ENCODE measurements around the gene WASF2.
"Not testable (repeated sequence)": the region's sequence is repeated elsewhere in the genome, so short reads cannot be mapped to it uniquely, and the experiment has no call there.

Gene WASF2

DNA sequence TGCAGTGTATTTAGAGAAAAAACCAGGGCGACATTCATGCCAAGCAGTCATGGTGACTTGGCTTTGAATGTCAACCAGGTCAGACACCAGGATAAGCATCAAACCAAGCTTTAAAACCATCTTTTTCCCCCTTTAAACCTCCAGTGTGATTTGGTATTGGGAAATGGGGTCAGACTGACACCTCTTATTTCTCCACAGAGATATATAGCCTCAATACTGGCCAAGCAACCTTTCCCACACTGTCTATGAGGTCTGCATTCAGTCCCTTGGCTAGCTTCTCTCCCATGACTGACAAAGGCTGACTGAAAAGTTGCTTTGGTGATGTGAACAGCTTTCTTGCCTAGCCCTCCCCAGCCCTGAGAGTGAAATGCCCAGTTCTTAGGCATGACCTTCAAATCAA is 75.9 kb downstream of the WASF2 start:
- DNase-seq: no peak

- no peak for DNase-seq
These were observed 77.0 kb downstream of the WASF2 start for GRCh38 chr1:27413004-27413403.

GRCh38 chr1:27412502-27412901 is 77.5 kb downstream of the WASF2 start:
- no peak for DNase-seq

DNA sequence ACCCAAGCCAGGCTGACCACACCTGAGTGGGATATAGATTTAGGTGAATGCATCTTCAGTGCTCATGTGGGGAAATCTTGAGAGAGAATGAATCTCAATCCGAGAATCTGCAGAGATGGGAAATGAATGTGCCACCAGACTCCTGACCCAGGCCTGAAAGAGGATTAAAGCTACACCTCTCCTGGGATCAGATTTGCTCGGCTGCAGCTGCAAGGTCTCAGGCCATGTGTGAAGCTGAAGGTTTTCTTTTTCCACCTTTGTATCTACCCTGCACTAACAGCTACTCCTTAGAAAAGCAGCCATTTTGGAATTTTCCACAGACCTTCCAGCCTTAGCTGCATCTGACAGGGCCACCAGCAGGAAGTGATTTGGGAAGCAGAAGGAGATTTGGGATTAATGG is 79.3 kb downstream of the WASF2 start:
- DNase-seq: no peak

DNA sequence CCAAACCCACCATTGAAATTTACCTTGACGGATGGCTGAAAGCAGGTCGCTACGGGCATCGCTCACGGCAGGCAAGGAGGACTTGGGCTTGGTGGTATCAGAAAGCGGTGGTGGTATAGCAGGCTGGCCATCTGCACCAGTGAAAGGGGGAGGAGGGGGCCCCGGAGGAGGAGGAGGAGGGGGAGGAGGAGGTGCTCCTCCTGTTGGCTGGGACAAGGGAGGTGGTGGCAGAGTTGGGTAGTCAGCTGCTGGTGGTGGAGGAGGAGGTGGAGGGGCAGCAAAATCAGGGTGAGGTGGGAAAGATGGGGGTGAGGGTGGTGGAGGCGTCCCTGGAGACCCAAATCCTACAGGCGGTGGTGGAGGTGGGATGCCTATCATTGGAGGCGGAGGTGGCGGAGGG is 80.3 kb downstream of the WASF2 start:
- no peak for DNase-seq

GRCh38 chr1:27408151-27408550 is 81.8 kb downstream of the WASF2 start:
- DNase-seq: no peak

DNA sequence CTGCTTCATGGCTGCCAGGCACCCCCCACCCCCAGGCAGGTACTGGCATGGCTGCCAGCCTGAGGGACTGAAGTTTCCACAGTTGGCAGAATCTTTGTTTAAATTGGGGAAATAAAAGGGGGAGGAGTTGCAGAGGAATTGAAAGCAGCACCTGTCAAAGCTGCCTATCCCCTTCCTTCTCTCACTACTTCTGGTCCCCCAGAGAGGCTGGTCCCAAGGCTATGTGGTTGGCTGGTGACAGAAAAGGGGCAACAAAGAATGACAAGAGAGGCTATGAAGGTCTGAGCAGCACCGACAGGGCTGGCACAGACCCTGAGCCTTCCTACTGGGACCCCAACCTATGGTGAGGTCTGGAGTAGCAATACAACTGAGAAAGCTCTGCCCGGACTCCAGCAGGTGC is 83.2 kb downstream of the WASF2 start:
- DNase-seq: not testable (repeated sequence)

DNA sequence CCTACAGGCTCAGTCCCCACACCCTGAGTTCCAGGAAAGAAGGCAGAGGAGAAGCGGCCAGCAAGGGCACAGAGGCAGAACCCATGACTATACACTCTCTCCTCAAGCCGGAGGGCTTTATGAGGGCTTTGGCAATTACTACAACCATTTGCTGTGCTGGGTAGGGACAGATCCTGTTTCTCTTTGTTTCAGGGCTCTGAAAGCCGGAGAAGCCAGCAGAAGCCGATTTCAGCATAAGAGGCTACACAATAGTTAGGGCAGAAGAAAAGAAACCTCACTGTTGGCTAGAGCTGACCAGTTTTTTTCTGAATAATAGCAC is 83.6 kb downstream of the WASF2 start:
- DNase-seq: no peak

GRCh38 chr1:27405598-27406361 is 84.2 kb downstream of the WASF2 start:
- not testable (repeated sequence) for DNase-seq

DNA sequence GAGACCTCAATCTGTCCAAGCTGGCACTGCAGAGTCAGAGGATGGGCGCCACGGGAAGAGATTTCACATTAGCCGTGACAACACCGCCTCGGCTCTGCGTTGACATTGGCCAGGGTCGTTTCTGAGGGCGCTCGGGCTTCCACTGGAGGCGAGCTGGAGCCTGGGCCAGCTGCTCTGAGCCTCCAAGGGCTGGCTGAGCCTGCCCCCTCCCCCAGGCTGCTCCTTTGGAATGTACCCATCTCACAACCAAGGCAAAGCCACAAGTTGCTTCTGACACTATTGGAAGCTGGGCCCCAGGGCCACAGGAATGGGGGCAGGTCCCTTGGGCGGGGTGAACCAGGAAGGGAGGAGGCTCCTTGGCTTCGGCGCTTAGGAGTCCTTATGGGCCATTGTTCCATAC is 84.9 kb downstream of the WASF2 start:
- DNase-seq: no peak

DNA sequence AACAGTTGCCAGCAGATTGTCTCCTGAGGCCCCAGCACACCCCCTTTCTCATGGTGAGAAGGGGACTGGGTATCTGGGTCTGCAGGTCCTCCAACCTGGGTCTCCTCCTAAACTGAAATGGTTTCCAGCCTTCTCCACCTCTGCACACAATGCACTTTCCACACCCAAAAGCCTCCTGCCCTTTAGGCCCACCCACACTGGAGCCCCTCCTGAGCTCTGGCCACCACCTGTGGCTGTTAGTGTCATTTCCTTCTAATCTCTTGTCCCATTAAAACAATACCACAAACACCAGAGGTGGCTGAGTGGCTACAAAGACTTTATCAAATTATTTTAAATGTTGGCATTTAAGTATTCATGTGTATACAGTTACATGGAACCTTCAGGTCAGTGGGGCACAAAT is 86.0 kb downstream of the WASF2 start:
- DNase-seq: no peak

DNA sequence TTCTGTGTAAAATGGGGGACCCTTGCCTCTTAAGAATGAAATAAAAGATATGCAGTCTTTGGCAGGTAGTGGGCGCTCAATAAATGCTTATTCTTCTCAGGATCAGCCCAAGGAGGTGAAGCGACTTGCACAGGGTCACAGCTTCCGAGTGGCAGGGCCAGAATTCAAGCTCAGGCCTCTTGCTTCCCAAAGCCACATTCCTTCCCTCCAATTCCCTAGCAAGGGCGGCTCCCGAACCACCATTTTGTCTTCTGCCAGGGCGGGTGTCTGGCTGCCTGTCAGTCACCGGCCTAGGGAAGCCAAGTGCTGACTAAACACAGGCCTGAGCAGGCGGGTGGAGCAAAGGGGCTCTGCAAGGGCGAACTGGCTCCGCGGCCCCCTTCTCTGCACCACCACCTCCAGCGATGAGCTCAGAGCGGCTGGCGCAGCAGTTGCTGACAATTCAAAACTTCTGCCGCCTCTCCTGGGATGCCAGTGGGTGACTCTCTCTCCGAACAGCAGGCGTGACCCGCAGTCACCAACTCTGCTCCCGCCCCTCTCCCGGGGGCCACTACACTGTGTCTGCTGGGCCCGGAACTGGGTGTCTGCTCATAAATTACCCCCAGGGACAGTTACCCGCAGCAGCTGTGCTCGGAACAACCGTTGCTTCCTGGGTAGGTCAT is 86.8 kb downstream of the WASF2 start:
- peak; percentile 26 to 58 for DNase-seq

DNA sequence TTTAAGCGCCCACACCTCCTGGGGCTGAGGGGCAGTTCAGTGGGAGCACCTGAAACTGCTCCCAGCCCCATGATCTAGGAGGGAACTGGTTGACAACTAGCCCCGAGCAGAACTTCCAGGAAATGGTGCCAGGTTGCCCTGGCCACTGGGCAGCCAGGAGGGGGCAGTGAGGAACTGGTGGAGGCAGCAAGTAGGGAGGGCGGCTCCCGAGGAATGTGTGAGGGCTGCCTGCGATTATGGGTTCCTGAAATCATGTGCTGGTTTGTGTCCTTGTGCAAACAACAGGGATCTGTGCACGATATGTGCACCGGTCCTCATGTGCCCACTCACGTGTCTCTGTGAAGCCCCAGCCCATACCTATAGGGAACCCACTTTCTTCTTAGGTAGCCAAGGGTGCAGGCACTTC is 87.6 kb downstream of the WASF2 start:
- peak; percentile 11 to 38 for DNase-seq

GRCh38 chr1:27400963-27401341 is 89.0 kb downstream of the WASF2 start:
- DNase-seq: no peak

DNA sequence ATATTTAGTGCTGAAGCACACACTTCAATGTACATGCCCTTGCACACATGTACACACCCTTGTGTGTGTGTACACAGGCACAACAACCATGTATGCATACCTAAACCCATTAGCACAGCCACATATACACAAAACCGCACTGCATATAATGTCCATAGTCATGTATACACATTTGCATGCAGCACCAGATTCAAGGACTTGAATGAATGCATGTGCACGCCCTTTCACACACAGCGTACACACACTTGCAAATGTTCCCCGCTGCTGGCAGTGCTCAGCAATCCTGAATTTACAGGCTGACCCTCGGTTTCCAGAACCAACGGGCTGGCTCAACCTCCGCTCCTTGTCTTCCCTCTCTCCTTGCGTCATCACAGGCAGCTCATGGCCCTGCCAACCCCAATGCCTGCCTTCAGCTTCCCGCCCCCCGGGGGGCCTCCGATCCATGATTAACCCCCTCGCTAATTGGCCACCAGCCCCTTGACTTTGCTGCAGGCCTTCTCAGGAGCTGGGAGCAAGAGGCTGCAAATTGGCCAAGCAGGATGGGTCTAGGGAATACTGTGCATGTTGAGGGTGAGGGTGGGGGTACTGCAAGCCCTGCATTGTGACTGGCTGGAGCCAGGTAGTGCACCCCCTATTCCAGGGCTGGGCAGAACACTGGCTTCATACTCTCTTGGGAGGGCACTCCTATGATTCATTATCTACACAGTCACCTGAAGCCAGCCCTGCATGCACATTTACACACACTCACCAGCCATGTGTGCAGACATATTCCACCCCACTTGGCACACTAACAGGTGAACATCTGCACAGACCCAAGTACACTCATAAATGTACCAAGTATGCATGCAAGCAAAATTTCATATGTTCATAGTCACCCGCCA is 89.6 kb downstream of the WASF2 start:
- DNase-seq: no peak

GRCh38 chr1:27399251-27400025 is 90.5 kb downstream of the WASF2 start:
- no peak for DNase-seq

GRCh38 chr1:27398405-27399149 is 91.4 kb downstream of the WASF2 start:
- no peak for DNase-seq

DNA sequence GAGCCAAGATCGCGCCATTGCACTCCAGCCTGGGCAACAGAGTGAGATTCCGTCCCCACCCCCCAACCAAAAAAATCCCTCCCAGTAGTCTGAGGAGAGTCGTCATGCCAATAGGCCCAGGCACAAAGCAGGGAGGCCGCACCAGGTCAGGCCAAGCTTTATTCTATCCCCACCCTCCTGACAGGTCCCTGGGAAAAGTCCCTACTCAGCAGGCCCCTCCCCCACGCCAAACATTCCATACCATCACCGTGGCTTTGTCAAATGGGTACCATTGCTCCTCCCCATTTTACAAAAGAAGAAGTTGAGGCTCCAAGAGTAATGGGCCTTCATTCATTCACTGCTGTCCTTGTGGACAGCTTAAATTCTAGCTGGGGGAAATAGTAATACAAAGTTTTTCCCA is 92.2 kb downstream of the WASF2 start:
- DNase-seq: no peak

GRCh38 chr1:27397110-27397509 is 92.9 kb downstream of the WASF2 start:
- DNase-seq: no peak

DNA sequence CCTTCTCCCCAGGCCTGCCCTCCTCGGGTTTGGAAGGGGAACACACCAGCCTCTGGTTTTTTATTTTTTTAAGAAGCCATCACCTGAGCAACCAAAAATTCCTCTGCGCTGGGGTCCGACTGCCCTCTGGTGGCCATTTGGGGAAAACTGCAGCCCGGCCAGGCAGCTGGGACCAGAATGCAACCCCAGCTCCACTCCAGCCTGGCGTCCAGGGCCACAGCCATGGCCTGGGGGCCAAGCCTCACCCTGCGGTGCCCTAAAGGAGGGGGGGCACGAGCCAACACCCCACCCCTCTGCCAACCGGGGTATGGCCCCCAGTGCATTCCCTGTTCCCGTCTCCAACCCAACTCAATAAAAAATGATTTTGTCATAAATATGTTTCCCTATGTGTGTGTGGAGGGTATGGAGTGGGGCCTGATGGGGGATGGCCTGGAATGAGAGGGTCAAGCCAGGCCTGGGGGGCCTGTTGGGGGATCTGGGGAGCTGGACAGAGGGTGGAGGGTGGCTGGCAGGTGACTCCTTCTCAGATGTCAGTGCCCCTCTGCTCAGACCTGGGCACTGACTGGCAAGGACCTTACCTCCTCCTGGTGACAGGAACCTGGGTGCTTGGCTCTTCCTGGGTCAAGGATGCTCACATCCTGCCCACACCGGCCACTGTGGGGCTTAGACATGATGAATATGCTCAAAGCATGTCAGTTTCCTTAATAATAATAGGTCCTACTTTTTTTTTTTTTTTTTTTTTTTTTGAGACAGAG is 94.3 kb downstream of the WASF2 start:
- peak; percentile 87 to 89 for DNase-seq

DNA sequence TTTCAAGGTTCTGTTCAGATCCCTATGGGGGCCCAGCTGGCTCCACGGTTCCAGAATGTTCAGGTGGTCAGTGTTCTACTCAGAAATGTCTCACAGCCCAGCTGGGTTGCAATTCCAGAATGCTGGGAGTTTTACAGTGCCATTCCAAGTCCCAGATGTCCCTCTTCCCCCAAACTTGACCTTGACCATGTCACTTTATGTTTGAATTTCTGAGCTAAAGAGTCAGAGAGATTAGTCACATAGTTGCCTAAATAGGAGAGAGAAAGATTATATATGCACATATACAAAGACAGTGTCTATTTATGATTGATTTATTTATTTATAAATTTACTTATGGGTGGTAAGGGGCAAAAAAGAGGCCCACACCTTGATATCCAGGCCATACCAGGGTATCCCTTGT is 95.0 kb downstream of the WASF2 start:
- no peak for DNase-seq

GRCh38 chr1:27394282-27394658 is 95.7 kb downstream of the WASF2 start:
- DNase-seq: no peak
